Glutamatergic neuron (in vitro differentiated cells): Measurements from ENCODE around the gene ANGPTL4. TPM values are rescaled to one million over a fixed set of nuclear protein-coding genes. Genes with fewer than 3 reads are reported as not detected.

Experiments
- DNase-seq: peaks from one replicate; pipeline ENCODE4 v3.0.0; 2022
- H3K27ac Mint-ChIP-seq: one replicate; pipeline ENCODE4 v1.8.0; 2020; ENCODE audit warnings: mild to moderate bottlenecking, mixed read lengths, inconsistent platforms; ENCODE audit not compliant: unreplicated experiment
- H3K27me3 Mint-ChIP-seq: one replicate; pipeline ENCODE4 v1.8.0; 2020; ENCODE audit warnings: mild to moderate bottlenecking, moderate library complexity, mixed read lengths, inconsistent platforms; ENCODE audit not compliant: unreplicated experiment
- H3K36me3 Mint-ChIP-seq: one replicate; pipeline ENCODE4 v1.8.0; 2020; ENCODE audit warnings: mild to moderate bottlenecking, mixed read lengths, inconsistent platforms; ENCODE audit not compliant: unreplicated experiment
- H3K4me1 Mint-ChIP-seq: one replicate; pipeline ENCODE4 v1.8.0; 2020; ENCODE audit warnings: mild to moderate bottlenecking, low read depth, mixed read lengths, inconsistent platforms; ENCODE audit not compliant: unreplicated experiment
- H3K4me3 Mint-ChIP-seq: one replicate; pipeline ENCODE4 v1.8.0; 2020; ENCODE audit warnings: mild to moderate bottlenecking, mixed read lengths, inconsistent platforms; ENCODE audit not compliant: unreplicated experiment
- H3K9me3 Mint-ChIP-seq: one replicate; pipeline ENCODE4 v1.8.0; 2020; ENCODE audit warnings: mild to moderate bottlenecking, moderate library complexity, mixed read lengths, inconsistent platforms; ENCODE audit not compliant: unreplicated experiment
- total RNA-seq: library from RNA; stranded (reverse); fragmentation: NEBNext Ultra II Directional; extraction: Animal tissue kit (Norgen Biotek cat#: 25700); gene quantifications from one replicate; pipeline ENCODE4 v1.2.1, GENCODE V29; 2021; ENCODE audit not compliant: unreplicated experiment
- TF ChIP-seq, protein P1 (sequence below): fragments of 200-600 bp; sonication (generic); IDR thresholded peaks from one replicate; pipeline ENCODE4 v1.5.0; 2021; ENCODE audit not compliant: partially characterized antibody, unreplicated experiment

ANGPTL4 gene
- total RNA-seq, 1 donor from 2014 or later: 0.51 TPM

DNA sequence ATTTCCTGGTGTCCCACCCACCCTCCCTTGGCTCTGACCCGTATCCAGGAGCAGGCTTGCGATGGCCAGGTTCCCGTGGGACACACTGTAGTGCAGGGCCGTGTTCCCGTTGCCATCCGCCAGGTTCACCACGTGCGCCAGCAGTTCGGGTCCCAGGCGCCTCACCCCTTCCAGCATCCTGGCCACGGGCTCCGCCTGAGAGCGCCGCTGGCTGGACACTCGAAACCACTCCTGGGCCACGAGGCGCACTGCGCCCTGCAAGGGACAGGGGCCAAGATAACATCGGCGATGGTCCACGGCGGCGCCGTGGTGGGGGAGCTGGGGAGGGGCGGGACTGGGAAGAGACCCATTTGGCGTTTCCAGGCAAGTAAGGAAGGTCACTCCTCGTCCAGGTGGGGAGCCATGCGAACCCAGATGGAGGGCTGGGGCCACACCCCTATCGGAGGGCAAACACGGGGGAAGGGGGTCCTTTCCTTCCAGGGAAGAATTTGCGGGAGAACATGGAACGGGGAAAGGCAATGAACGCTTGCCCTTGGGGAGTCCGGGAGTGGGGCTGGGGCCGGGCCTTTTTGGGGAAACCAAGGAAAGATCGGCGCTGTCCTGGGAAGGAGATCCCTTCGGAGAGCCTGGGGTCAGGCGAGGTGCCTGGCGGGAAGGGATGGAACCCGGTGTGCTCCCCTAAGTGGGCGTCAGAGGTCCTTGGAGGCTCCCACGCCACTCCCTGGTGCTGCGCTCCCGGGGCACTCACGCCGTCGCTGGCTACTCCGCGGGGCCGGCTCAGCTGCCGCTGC, 30.8 kb upstream of the ANGPTL4 start:
- Mint-ChIP-seq H3K4me1 (peaks cover 2% of the 10 kb centered on the region), H3K36me3 (no peaks in the 10 kb centered on the region), H3K27me3 (peaks cover 10% of the 10 kb centered on the region), H3K4me3 (peak overlapping the region; percentile 75), H3K9me3 (peaks cover 3% of the 10 kb centered on the region), H3K27ac (no peak overlapping the region)
- no peak for DNase-seq
- TF ChIP-seq, protein P1, sequence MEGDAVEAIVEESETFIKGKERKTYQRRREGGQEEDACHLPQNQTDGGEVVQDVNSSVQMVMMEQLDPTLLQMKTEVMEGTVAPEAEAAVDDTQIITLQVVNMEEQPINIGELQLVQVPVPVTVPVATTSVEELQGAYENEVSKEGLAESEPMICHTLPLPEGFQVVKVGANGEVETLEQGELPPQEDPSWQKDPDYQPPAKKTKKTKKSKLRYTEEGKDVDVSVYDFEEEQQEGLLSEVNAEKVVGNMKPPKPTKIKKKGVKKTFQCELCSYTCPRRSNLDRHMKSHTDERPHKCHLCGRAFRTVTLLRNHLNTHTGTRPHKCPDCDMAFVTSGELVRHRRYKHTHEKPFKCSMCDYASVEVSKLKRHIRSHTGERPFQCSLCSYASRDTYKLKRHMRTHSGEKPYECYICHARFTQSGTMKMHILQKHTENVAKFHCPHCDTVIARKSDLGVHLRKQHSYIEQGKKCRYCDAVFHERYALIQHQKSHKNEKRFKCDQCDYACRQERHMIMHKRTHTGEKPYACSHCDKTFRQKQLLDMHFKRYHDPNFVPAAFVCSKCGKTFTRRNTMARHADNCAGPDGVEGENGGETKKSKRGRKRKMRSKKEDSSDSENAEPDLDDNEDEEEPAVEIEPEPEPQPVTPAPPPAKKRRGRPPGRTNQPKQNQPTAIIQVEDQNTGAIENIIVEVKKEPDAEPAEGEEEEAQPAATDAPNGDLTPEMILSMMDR: no peak

DNA sequence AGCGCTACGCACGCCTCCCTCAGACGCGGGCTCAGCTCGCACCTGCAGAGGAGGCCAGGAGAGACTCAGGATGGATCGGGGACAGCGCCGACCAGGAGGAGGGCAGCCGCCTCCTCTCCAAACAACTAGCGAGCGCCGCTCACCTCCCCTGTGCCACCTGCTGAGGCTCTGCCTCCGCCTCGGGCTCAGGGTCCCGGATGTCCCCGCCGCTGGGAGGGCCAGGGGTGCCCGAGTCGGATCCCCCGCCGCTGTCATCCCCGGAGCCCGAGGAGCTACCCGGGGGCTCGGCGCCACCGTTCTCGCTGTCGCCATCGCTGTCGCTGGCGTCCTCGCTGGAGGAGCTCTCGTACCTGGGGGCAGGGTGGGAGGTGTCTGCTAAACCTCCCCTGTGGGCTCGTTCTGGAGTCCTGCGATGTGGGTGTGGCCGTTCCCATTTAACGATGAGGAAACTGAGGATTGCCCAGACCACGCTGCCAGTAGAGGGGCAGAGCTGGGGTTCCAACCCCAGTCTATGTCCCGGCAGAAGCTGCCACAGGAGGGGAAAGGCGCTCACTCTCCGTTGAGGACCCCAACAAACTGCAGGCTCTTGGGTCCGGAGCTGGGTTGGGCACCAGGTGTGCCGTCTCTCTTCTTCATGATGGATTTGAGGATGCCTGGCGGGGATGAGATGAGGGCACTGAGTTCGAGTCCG, 30.0 kb upstream of the ANGPTL4 start:
- peaks cover 7% of the 10 kb centered on the region for H3K27me3 Mint-ChIP-seq
- H3K27ac Mint-ChIP-seq: no peak overlapping the region
- peak; percentile 52 for DNase-seq
- peak overlapping the region; percentile 85 for H3K4me3 Mint-ChIP-seq
- peaks cover 2% of the 10 kb centered on the region for H3K4me1 Mint-ChIP-seq
- TF ChIP-seq, protein P1: no peak
- H3K9me3 Mint-ChIP-seq: peaks cover 3% of the 10 kb centered on the region
- H3K36me3 Mint-ChIP-seq: no peaks in the 10 kb centered on the region

DNA sequence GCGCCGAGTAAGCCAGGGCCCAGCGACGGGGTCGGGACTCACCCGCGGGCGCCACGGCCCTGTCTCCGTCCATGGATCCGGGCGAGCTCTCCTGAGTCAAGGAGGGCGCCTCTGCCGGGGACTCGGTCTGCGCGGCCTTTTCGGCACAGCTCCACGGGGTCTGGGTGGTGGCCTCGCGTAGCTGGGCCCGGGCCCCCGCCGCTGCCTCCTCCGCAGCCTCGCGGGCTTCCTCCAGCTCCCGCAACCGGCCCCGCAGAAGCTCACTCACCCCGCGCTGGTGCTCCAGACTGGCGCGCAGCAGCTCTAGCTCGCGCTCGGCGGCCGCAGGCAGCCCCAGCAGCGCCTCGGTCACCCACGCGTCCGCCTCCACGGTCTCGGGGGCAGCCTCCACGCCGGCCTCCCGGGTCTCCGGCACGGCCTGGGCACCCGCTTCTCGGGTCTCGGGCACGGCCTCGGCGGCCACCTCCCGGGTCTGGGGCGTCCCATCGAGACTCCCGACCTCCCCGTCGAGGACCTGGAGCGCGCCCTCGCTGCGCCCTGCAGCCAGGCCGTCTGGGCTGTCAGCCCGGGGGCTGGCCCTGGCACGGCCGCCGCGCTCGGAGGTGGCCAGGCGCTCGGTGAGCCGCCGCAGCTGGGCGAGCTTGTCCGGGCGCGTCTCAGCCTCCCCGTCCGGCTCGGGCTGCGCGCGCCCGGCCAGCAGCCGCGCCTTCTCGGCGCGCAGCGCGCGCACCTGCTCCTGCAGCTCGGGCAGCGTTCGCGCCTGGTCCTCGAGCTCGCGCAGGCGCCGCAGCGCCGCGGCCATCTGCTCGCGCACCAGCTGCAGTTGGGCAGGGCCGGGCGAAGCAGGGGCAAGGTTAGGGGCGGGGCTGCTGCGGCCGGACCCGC, 29.3 kb upstream of the ANGPTL4 start:
- TF ChIP-seq, protein P1: no peak
- Mint-ChIP-seq H3K4me1 (peaks cover 2% of the 10 kb centered on the region), H3K27me3 (peaks cover 7% of the 10 kb centered on the region), H3K36me3 (no peaks in the 10 kb centered on the region), H3K9me3 (peaks cover 3% of the 10 kb centered on the region), H3K27ac (no peak overlapping the region), H3K4me3 (peak overlapping the region; percentile 85)
- DNase-seq: peak; percentile 86

DNA sequence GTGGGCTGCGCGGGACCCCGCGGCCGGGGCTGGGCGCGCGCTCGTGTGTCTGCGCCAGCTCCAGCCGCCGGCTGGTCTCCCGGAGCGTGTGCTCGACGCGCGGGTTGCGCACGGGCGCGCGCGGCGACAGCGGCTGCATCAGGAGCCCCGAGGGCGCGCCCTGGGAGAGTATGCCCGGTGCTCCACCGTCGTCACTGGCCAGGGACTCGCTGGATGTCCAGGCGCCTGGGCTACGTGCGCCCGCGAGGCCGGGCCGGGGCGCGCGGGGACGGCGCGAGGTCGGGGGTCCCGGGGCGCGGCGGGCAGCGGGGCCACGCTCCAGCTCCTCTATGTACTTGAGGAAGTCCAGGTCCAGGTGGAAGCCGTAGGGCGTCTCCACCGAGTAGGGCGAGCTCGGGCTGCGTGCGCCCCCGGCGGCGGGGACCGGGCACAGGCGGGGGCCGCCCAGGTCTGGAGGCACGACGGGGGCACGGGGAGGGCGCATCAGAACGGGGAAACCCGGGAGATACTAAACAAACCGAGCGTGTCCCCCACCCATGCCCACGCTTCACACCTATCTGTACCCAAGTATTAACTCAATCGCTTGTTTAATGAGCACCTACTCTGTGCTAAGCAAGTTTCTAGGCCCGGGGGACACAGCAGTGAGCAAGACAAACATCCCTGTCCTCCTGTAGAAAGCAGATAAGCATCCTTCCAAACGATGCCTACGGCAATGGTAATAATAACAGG, 28.4 kb upstream of the ANGPTL4 start:
- no peaks in the 10 kb centered on the region for H3K36me3 Mint-ChIP-seq
- H3K27ac Mint-ChIP-seq: peak overlapping the region; percentile 33
- peak overlapping the region; percentile 67 for H3K4me3 Mint-ChIP-seq
- H3K9me3 Mint-ChIP-seq: peaks cover 3% of the 10 kb centered on the region
- DNase-seq: peak; percentile 34
- TF ChIP-seq, protein P1: no peak
- H3K27me3 Mint-ChIP-seq: peaks cover 7% of the 10 kb centered on the region
- peaks cover 4% of the 10 kb centered on the region for H3K4me1 Mint-ChIP-seq
